ENCODE measurements around the gene SEC14L5.

SEC14L5 gene

GRCh38 chr16:4987580-4988374, 29.6 kb downstream of the SEC14L5 start:
- DNase-seq, result no peak

- DNase-seq, result no peak
Measured at GRCh38 chr16:4988647-4989046, 30.5 kb downstream of the SEC14L5 start.

- no peak for DNase-seq
Measured at GRCh38 chr16:4989391-4990006, 31.4 kb downstream of the SEC14L5 start.

GRCh38 chr16:4990415-4990814, 32.3 kb downstream of the SEC14L5 start:
- DNase-seq, result no peak

- no peak for DNase-seq
Measured at GRCh38 chr16:4991754-4992153, 33.6 kb downstream of the SEC14L5 start.

- DNase-seq, result no peak
Measured at GRCh38 chr16:4994719-4995434, 36.7 kb downstream of the SEC14L5 start.

GRCh38 chr16:5000573-5001001, 42.5 kb downstream of the SEC14L5 start:
- DNase-seq, result no peak

GRCh38 chr16:5001571-5001970, 43.4 kb downstream of the SEC14L5 start:
- DNase-seq, result no peak

- DNase-seq, result no peak
Measured at GRCh38 chr16:5001986-5002385, 43.9 kb downstream of the SEC14L5 start.

GRCh38 chr16:5002699-5003143, 44.6 kb downstream of the SEC14L5 start:
- no peak for DNase-seq

GRCh38 chr16:5003211-5003610, 45.1 kb downstream of the SEC14L5 start:
- no peak for DNase-seq

- DNase-seq, result no peak
Measured at GRCh38 chr16:5003828-5004227, 45.7 kb downstream of the SEC14L5 start.

GRCh38 chr16:5004311-5004710, 46.2 kb downstream of the SEC14L5 start:
- DNase-seq, result no peak

- DNase-seq, result no peak
Measured at GRCh38 chr16:5005916-5006315, 47.8 kb downstream of the SEC14L5 start.

GRCh38 chr16:5006348-5007193, 48.4 kb downstream of the SEC14L5 start:
- no peak for DNase-seq

- no peak for DNase-seq
Measured at GRCh38 chr16:5007256-5007655, 49.1 kb downstream of the SEC14L5 start.

GRCh38 chr16:5008311-5008731, 50.2 kb downstream of the SEC14L5 start:
- DNase-seq, result no peak

GRCh38 chr16:5010576-5011329, 52.6 kb downstream of the SEC14L5 start:
- DNase-seq, result no peak

GRCh38 chr16:5011637-5012036, 53.5 kb downstream of the SEC14L5 start:
- DNase-seq, result no peak

- DNase-seq, result no peak
Measured at GRCh38 chr16:5012887-5013286, 54.8 kb downstream of the SEC14L5 start.

GRCh38 chr16:5015351-5015750, 57.2 kb downstream of the SEC14L5 start:
- DNase-seq, result no peak

GRCh38 chr16:5015887-5016286, 57.8 kb downstream of the SEC14L5 start:
- DNase-seq, result no peak

Measured in SHP77 treated with DMSO at 0.1 percent for 48 hours (cell line).